Astrocyte (in vitro differentiated cells and primary cell): ENCODE data around the gene MATN1. TPM values are rescaled to one million over a fixed set of nuclear protein-coding genes. Genes with fewer than 3 reads are reported as not detected.

Experiments used
- DNase-seq: peaks from one replicate; pipeline ENCODE4 v3.0.0-alpha.2; 2010; ENCODE audit warnings: low read depth
- FAIRE-seq: peaks from 2 replicates; lab custom pipeline; 2011; peaks lifted over from hg19 to GRCh38; lab: Jason Lieb, UNC
- H2AFZ ChIP-seq: 2 replicates; pipeline ENCODE4 v1.6.0; 2012; ENCODE audit warnings: low read depth, low read length, inconsistent platforms
- H3K27ac ChIP-seq: 2 replicates; pipeline ENCODE4 v1.5.1; 2011; ENCODE audit warnings: low read depth, low read length, inconsistent platforms
- H3K27me3 ChIP-seq: 2 replicates; pipeline ENCODE4 v1.6.0; 2011; ENCODE audit warnings: low read length, inconsistent platforms; ENCODE audit not compliant: insufficient read depth
- H3K36me3 ChIP-seq: 2 replicates; pipeline ENCODE4 v1.5.1; 2011; ENCODE audit warnings: low read length, inconsistent platforms; ENCODE audit not compliant: insufficient read depth
- H3K4me1 ChIP-seq: 2 replicates; pipeline ENCODE4 v1.5.1; 2011; ENCODE audit warnings: low read length, inconsistent platforms; ENCODE audit not compliant: insufficient read depth
- H3K4me2 ChIP-seq: 2 replicates; pipeline ENCODE4 v1.6.0; 2012; ENCODE audit warnings: low read length, inconsistent platforms
- H3K4me3 ChIP-seq: 2 replicates; pipeline ENCODE4 v1.5.1; 2011; ENCODE audit warnings: low read depth, mild to moderate bottlenecking, low read length, inconsistent platforms; ENCODE audit not compliant: insufficient read depth
- H3K79me2 ChIP-seq: 2 replicates; pipeline ENCODE4 v1.6.0; 2012; ENCODE audit warnings: mild to moderate bottlenecking, low read length, inconsistent platforms; ENCODE audit not compliant: insufficient read depth
- H3K9ac ChIP-seq: 2 replicates; pipeline ENCODE4 v1.6.0; 2012; ENCODE audit warnings: mild to moderate bottlenecking, low read length, inconsistent platforms
- H3K9me3 ChIP-seq: 2 replicates; pipeline ENCODE4 v1.5.1; 2012; ENCODE audit warnings: low read depth, mild to moderate bottlenecking, low read length, inconsistent platforms; ENCODE audit not compliant: insufficient read depth
- H4K20me1 ChIP-seq: 2 replicates; pipeline ENCODE4 v1.6.0; 2012; ENCODE audit warnings: low read length, inconsistent platforms; ENCODE audit not compliant: insufficient read depth
- H3K27ac Mint-ChIP-seq: one replicate; pipeline ENCODE4 v1.8.0; 2021; ENCODE audit warnings: mild to moderate bottlenecking, mixed read lengths; ENCODE audit not compliant: unreplicated experiment
- H3K27me3 Mint-ChIP-seq: one replicate; pipeline ENCODE4 v1.8.0; 2021; ENCODE audit warnings: low read depth, mixed read lengths; ENCODE audit not compliant: unreplicated experiment
- H3K36me3 Mint-ChIP-seq: one replicate; pipeline ENCODE4 v1.8.0; 2021; ENCODE audit warnings: low read depth, mixed read lengths; ENCODE audit not compliant: unreplicated experiment
- H3K4me1 Mint-ChIP-seq: one replicate; pipeline ENCODE4 v1.8.0; 2021; ENCODE audit warnings: low read depth, mixed read lengths; ENCODE audit not compliant: unreplicated experiment
- H3K4me3 Mint-ChIP-seq: one replicate; pipeline ENCODE4 v1.8.0; 2021; ENCODE audit warnings: mild to moderate bottlenecking, moderate library complexity, mixed read lengths; ENCODE audit not compliant: unreplicated experiment
- H3K9me3 Mint-ChIP-seq: one replicate; pipeline ENCODE4 v1.8.0; 2021; ENCODE audit warnings: mild to moderate bottlenecking, mixed read lengths; ENCODE audit not compliant: unreplicated experiment
- EZH2 ChIP-seq: IDR thresholded peaks from 2 replicates; pipeline ENCODE4 v1.6.1; 2012; ENCODE audit warnings: mild to moderate bottlenecking, low read length, inconsistent platforms; ENCODE audit not compliant: insufficient read depth
- total RNA-seq: library from RNA; stranded (reverse); gene quantifications from 2 replicates; pipeline ENCODE4 v1.2.1, GENCODE V29; 2021
- TF ChIP-seq, protein P1 (sequence below): IDR thresholded peaks from 2 replicates; pipeline ENCODE4 v1.5.1; 2011; ENCODE audit warnings: low read depth, mild to moderate bottlenecking, inconsistent platforms, low read length, moderate library complexity; ENCODE audit not compliant: insufficient read depth

MATN1 gene
- total RNA-seq, 1 donor from 2014 or later = 0.32 TPM

GRCh38 chr1:30687886-30688285, 35.5 kb downstream of the MATN1 start:
- Mint-ChIP-seq H3K4me3 (no peak overlapping the region), H3K36me3 (no peaks in the 10 kb centered on the region), H3K27ac (no peak overlapping the region), H3K4me1 (peaks cover 11% of the 10 kb centered on the region), H3K9me3 (peaks cover 2% of the 10 kb centered on the region), H3K27me3 (peaks cover 51% of the 10 kb centered on the region)
- peaks cover 42% of the 10 kb centered on the region for H3K27me3 ChIP-seq
- no peak overlapping the region for H3K4me2 ChIP-seq
- peaks cover 9% of the 10 kb centered on the region for H3K4me1 ChIP-seq
- no peaks in the 10 kb centered on the region for H4K20me1 ChIP-seq
- no peak overlapping the region for H2AFZ ChIP-seq
- no peak overlapping the region for H3K9ac ChIP-seq
- no peaks in the 10 kb centered on the region for H3K9me3 ChIP-seq
- no peak overlapping the region for H3K4me3 ChIP-seq
- no peak overlapping the region for H3K27ac ChIP-seq
- DNase-seq (no peak), FAIRE-seq (no peak)
- no peaks in the 10 kb centered on the region for H3K79me2 ChIP-seq
- H3K36me3 ChIP-seq = no peaks in the 10 kb centered on the region
- TF ChIP-seq, protein P1, sequence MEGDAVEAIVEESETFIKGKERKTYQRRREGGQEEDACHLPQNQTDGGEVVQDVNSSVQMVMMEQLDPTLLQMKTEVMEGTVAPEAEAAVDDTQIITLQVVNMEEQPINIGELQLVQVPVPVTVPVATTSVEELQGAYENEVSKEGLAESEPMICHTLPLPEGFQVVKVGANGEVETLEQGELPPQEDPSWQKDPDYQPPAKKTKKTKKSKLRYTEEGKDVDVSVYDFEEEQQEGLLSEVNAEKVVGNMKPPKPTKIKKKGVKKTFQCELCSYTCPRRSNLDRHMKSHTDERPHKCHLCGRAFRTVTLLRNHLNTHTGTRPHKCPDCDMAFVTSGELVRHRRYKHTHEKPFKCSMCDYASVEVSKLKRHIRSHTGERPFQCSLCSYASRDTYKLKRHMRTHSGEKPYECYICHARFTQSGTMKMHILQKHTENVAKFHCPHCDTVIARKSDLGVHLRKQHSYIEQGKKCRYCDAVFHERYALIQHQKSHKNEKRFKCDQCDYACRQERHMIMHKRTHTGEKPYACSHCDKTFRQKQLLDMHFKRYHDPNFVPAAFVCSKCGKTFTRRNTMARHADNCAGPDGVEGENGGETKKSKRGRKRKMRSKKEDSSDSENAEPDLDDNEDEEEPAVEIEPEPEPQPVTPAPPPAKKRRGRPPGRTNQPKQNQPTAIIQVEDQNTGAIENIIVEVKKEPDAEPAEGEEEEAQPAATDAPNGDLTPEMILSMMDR = no peak
- TF ChIP-seq EZH2 = no peak

DNA sequence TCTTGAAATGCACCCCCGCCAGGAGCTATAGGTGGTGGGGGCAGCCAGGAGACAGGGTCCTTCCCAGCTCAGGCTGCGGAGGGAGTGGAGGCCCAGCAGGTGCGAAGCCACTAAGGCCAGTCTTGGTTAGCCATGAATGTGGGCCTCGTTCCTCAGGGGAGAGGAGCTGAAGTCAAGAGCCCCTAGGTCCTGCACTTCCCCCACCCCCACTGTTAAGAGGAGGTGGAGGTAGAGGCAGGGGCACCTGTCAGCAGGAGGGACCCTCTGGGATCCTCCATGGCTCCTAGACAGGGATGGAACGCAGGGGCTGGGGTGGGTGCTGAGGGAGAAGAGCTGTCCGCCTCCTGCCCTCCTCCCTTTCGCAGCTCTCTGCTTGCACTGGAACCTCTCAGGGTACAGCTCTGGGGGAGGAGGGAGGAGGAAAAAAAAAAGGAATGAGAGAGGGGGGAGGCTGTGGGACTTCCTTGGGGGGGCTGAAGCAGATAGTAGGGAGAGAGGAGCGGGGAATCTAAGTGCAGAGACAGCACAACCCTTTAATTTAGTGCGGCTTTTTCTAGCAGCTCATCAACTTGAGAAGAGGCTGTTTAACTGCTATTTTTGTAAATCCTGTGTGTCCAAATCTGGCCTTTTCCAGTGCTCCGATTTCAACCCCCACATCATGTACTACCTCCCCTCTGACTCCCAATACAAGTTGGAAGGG, 37.0 kb downstream of the MATN1 start:
- no peak for FAIRE-seq
- H3K79me2 ChIP-seq = no peaks in the 10 kb centered on the region
- H3K9me3 ChIP-seq = no peaks in the 10 kb centered on the region
- peaks cover 9% of the 10 kb centered on the region for H3K4me1 ChIP-seq
- peaks cover 9% of the 10 kb centered on the region for H3K4me1 Mint-ChIP-seq
- no peaks in the 10 kb centered on the region for H3K36me3 Mint-ChIP-seq
- DNase-seq = no peak
- H3K4me2 ChIP-seq = no peak overlapping the region
- no peak overlapping the region for H3K4me3 ChIP-seq
- H3K9ac ChIP-seq = no peak overlapping the region
- H3K36me3 ChIP-seq = no peaks in the 10 kb centered on the region
- no peak overlapping the region for H2AFZ ChIP-seq
- H3K27me3 Mint-ChIP-seq = peaks cover 65% of the 10 kb centered on the region
- no peak overlapping the region for H3K27ac ChIP-seq
- no peaks in the 10 kb centered on the region for H4K20me1 ChIP-seq
- TF ChIP-seq, protein P1 = no peak
- TF ChIP-seq EZH2 = no peak
- H3K27ac Mint-ChIP-seq = no peak overlapping the region
- peaks cover 2% of the 10 kb centered on the region for H3K9me3 Mint-ChIP-seq
- no peak overlapping the region for H3K4me3 Mint-ChIP-seq
- H3K27me3 ChIP-seq = peaks cover 50% of the 10 kb centered on the region

DNA sequence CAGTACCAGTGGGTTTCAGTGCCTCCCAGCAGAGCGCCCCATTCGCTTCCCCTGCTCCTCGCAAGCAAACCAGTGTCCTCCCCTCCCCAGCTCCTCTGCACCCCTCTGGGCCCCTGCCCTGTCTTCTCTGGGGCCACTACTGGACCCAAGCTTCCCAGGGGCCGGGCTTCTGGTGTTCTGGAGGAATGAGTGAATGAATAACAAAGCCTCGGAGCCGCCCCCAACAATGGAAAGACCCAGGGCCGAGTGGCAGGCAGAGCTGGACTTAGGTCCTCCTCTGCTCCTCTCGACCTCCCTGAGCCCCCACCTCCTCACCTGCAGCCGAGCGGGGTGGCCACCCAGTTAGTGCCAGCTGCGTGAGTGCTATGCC, 37.6 kb downstream of the MATN1 start:
- H3K4me2 ChIP-seq = no peak overlapping the region
- Mint-ChIP-seq H3K27me3 (peaks cover 65% of the 10 kb centered on the region), H3K4me3 (no peak overlapping the region), H3K4me1 (peaks cover 8% of the 10 kb centered on the region), H3K27ac (no peak overlapping the region), H3K36me3 (no peaks in the 10 kb centered on the region), H3K9me3 (peaks cover 2% of the 10 kb centered on the region)
- H3K9me3 ChIP-seq = no peaks in the 10 kb centered on the region
- no peak overlapping the region for H2AFZ ChIP-seq
- H3K9ac ChIP-seq = no peak overlapping the region
- H3K4me1 ChIP-seq = peaks cover 6% of the 10 kb centered on the region
- no peak overlapping the region for H3K27ac ChIP-seq
- no peaks in the 10 kb centered on the region for H3K36me3 ChIP-seq
- FAIRE-seq = no peak
- no peaks in the 10 kb centered on the region for H3K79me2 ChIP-seq
- no peak for DNase-seq
- no peak for TF ChIP-seq EZH2
- TF ChIP-seq, protein P1 = no peak
- H4K20me1 ChIP-seq = no peaks in the 10 kb centered on the region
- H3K27me3 ChIP-seq = peaks cover 50% of the 10 kb centered on the region
- no peak overlapping the region for H3K4me3 ChIP-seq
